IMR-90 (cell line): Measurements from ENCODE around the gene NEU1.

Source experiments
- BHLHE40 ChIP-seq: fragments of 150-350 bp; IDR thresholded peaks from 2 replicates; pipeline ENCODE4 v1.6.1; 2016; ENCODE audit warnings: mild to moderate bottlenecking, low read depth, low read length
- CEBPB ChIP-seq: IDR thresholded peaks from 2 replicates; pipeline ENCODE4 v1.6.1; 2012; ENCODE audit warnings: low read depth, low read length, improper control_type of control experiment
- CHD1 ChIP-seq: IDR thresholded peaks from 2 replicates; pipeline ENCODE4 v1.6.1; 2012; ENCODE audit warnings: low read depth, low read length, improper control_type of control experiment
- FOS ChIP-seq: fragments of 150-350 bp; IDR thresholded peaks from 2 replicates; pipeline ENCODE4 v1.6.1; 2016; ENCODE audit warnings: low read depth, low read length
- MXI1 ChIP-seq: IDR thresholded peaks from 2 replicates; pipeline ENCODE4 v1.6.1; 2012; ENCODE audit warnings: low read depth, mild to moderate bottlenecking, low read length, moderate library complexity, borderline replicate concordance
- POLR2A ChIP-seq: IDR thresholded peaks from 2 replicates; pipeline ENCODE4 v1.6.1; 2012; ENCODE audit warnings: mild to moderate bottlenecking, low read depth, low read length
- RAD21 ChIP-seq: IDR thresholded peaks from 2 replicates; pipeline ENCODE4 v1.6.1; 2012; ENCODE audit warnings: low read length, improper control_type of control experiment
- TF ChIP-seq, protein P1 (sequence below): conservative IDR thresholded peaks from 2 replicates; pipeline ENCODE4 v1.5.1; 2012; ENCODE audit warnings: mild to moderate bottlenecking, low read depth, low read length, improper control_type of control experiment
- TF ChIP-seq, protein P2 (sequence below): fragments of 150-350 bp; IDR thresholded peaks from 2 replicates; pipeline ENCODE4 v1.6.1; 2017; ENCODE audit warnings: mild to moderate bottlenecking, antibody characterized with exemption, low read length, low read depth
- TF ChIP-seq, protein P3 (sequence below): fragments of 150-350 bp; IDR thresholded peaks from 2 replicates; pipeline ENCODE4 v1.6.1; 2016; ENCODE audit warnings: low read depth, mild to moderate bottlenecking, low read length, moderate library complexity, borderline replicate concordance

DNA sequence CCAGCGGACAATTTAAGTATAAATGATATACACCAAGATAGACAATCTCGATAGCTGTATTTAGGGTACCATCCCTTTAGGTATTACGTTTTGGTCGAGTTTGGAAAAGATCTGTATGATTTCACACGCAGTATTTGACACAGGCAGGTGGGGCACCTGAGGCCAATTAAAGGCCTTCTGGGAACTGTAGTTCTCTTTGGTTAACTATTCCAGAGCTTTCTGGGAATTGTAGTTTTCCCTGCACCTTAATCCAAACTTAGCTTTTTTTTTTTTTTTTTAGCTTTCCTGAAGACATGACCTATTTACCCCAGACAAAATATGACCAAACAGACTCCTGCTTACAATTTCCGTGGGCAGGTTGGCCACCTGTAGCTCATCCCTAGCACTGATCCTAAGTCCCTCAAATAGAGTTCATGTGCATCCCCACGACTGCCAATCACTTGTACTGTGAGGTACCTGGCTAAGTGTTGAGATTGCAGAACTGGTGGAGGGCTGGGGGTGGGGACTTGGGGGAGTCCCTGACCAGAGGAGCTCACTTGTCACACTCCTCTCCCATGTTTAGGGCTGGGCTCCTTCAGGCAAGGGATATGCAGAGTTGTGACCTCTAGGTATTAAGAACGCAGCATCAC lies 35.9 kb upstream of the NEU1 start:
- TF ChIP-seq CHD1 (no peak), POLR2A (no peak), MXI1 (no peak), RAD21 (no peak), CEBPB (no peak), BHLHE40 (no peak), FOS (no peak)
- TF ChIP-seq, protein P1, sequence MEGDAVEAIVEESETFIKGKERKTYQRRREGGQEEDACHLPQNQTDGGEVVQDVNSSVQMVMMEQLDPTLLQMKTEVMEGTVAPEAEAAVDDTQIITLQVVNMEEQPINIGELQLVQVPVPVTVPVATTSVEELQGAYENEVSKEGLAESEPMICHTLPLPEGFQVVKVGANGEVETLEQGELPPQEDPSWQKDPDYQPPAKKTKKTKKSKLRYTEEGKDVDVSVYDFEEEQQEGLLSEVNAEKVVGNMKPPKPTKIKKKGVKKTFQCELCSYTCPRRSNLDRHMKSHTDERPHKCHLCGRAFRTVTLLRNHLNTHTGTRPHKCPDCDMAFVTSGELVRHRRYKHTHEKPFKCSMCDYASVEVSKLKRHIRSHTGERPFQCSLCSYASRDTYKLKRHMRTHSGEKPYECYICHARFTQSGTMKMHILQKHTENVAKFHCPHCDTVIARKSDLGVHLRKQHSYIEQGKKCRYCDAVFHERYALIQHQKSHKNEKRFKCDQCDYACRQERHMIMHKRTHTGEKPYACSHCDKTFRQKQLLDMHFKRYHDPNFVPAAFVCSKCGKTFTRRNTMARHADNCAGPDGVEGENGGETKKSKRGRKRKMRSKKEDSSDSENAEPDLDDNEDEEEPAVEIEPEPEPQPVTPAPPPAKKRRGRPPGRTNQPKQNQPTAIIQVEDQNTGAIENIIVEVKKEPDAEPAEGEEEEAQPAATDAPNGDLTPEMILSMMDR, result no peak
- TF ChIP-seq, protein P2, sequence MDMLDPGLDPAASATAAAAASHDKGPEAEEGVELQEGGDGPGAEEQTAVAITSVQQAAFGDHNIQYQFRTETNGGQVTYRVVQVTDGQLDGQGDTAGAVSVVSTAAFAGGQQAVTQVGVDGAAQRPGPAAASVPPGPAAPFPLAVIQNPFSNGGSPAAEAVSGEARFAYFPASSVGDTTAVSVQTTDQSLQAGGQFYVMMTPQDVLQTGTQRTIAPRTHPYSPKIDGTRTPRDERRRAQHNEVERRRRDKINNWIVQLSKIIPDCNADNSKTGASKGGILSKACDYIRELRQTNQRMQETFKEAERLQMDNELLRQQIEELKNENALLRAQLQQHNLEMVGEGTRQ, result no peak
- TF ChIP-seq, protein P3, sequence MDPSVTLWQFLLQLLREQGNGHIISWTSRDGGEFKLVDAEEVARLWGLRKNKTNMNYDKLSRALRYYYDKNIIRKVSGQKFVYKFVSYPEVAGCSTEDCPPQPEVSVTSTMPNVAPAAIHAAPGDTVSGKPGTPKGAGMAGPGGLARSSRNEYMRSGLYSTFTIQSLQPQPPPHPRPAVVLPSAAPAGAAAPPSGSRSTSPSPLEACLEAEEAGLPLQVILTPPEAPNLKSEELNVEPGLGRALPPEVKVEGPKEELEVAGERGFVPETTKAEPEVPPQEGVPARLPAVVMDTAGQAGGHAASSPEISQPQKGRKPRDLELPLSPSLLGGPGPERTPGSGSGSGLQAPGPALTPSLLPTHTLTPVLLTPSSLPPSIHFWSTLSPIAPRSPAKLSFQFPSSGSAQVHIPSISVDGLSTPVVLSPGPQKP, result no peak
